Measurements from ENCODE around the gene CSK.

Gene CSK

DNA sequence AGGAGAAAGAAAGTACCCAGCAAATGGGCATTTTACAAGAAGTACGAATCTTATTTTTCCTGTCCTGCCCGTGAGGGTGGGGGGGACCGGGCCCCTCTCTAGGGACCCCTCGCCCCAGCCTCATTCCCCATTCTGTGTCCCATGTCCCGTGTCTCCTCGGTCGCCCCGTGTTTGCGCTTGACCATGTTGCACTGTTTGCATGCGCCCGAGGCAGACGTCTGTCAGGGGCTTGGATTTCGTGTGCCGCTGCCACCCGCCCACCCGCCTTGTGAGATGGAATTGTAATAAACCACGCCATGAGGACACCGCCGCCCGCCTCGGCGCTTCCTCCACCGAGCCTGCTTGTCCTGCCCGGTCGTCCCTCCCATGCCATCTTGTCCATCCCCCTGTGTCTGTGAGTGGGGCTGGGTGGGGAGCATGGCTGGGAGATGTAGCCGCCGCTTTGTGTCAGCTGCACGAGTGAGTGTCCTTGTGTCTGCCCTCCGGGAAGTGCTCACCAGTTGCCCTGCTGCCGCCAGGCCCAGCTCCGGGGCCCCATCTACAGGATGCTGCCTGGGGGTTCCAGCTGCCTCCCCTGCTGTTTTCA is 21.1 kb downstream of the CSK start:
- no peak for DNase-seq

DNA sequence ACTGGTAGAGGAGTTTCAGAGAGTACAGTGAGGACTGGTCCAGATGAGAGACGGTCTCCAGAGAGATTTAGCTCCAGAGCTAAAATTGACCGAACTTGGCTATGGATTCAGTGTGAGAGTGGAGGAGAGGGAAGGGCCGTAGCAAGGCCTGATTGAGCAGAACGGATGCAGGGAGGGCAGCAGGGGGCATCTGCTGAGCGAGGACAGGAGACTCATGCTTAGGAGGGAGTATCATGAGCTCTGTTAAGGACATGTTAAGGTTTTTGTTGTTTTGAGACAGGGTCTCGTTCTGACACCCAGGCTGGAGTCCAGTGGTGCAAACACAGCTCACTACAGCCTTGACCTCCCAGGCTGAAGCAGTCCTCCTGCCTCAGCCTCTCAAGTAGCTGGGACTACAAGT is 23.1 kb downstream of the CSK start:
- DNase-seq, result no peak

DNA sequence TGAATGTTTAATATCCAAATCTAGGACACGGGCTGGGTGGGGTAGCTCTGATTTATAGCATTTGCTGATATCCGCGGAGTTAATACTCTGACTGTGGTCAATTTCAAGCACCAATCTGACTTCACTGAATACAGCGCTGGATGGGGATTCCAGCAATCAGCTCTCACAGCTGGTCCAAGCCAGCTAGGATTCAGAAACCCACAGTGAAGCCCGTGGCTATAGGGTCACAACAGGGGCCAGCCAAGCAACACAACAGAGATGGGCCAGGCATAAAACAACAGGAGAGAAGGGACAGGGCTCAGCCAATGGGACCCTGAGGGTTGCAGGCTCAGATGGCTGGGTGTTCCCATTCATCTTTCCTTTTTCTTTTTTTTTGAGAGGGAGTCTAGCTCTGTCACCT is 25.4 kb downstream of the CSK start:
- no peak for DNase-seq

DNA sequence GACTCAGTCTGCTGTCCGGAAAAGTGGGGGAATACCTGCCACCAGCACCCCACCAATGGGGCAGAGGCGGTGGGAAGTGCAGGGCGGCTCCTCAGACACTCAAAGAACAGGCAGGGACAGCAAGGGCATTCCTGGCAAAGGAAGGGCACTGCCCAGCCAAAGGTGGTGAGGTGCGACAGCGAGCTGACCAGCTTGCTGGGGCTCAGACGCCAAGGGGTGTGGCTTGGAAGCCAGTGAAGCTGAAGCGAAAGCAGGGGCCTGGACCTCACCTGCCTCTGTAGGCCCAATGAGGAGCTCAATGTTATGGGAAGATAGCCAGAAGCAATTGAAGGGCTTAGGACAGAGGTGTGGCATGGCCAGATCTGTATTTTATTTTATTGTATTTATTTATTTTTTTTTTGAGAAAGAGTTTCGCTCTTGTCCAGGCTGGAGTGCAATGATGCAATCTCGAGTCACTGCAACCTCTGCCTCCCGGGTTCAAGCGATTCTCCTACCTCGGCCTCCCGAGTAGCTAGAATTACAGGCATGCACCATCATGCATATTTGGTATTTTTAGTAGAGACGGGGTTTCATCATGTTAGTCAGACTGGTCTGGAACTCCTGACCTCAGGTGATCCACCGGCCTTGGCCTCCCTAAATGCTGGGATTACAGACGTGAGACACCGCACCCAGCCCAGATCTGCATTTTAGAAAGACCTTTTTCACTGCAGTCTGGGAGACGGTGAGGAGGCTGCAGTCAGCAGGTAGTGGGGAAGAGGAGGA is 26.4 kb downstream of the CSK start:
- no peak for DNase-seq

DNA sequence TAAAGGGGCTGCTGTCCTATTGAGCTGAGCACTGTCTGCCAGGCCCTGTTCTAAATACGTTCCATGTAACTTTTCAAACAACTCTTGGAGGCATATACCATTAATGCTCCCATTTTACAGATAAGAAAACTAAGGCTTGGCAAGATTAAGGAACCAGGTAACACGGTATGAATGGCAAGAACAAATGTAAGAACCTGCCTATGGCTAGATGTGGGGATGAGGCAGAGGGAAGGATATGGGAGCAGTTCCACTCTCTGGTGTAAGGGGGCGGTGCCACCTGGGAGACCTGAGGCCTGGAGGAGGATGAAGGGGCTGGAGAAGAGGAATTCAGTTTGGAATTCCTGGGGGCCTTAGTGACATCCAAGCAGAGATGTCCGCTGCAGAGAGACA is 27.0 kb downstream of the CSK start:
- no peak for DNase-seq

DNA sequence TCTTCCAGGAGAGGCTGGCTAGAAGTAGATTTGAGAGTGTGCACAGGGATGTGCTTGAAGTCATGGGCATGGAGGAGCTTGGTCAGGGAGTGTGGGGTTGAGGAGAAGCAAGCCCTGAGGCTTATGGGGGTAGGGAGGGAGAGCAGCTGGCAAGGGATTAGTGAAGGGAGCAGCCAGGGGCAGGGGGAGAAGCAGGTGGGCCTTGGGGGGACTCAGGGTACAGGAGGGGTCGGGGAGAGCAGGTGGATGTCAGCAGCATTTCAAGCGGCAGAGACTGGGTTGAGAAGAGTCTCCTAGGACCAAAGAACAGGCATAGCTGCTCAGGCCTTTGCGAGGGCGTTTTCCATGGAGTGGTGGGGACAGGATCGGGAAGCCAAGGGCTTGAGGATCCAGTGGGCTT is 27.4 kb downstream of the CSK start:
- DNase-seq, result no peak

DNA sequence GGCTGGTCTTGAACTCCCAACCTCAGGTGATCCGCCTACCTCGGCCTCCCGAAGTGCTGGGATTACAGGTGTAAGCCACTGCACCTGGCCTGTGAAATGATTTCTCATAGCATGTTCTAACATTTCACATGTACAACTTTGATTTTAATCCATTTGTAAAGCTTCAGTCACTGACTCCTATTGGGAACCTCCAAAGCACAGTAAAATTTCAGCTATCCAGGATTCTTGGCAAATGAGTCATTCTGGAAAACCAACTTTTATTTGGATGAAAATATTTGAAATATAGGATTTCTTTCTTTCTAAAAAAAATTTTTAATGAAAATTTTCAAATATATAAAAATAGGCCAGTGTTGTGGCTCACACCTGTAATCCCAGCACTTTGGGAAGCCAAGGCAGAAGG is 28.1 kb downstream of the CSK start:
- DNase-seq, result no peak

DNA sequence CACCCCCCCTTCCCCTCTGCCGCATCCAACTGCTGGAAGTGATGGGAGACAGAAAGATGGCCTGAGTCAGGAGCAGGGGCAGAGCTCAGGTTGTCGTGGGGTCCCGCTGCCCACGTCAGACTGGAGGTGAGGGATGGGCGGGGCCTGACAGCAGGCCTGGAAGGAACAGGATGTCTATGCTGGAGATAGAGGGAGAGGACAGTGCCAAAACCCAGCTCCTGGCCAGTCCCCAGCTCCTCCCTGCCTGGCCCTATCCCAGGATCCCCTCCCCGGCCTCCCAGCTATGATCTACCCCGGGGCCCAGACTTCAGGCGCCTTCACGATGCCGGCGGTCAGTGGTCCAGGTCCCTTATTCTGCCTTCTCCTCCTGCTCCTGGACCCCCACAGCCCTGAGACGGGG is 30.7 kb downstream of the CSK start, which contains the start of gene LMAN1L:
Gene LMAN1L (plus strand): TSS at position 303 of the 400 bp plus-strand sequence. CDS start 20 bp downstream, at position 323.
- DNase-seq, result no peak

DNA sequence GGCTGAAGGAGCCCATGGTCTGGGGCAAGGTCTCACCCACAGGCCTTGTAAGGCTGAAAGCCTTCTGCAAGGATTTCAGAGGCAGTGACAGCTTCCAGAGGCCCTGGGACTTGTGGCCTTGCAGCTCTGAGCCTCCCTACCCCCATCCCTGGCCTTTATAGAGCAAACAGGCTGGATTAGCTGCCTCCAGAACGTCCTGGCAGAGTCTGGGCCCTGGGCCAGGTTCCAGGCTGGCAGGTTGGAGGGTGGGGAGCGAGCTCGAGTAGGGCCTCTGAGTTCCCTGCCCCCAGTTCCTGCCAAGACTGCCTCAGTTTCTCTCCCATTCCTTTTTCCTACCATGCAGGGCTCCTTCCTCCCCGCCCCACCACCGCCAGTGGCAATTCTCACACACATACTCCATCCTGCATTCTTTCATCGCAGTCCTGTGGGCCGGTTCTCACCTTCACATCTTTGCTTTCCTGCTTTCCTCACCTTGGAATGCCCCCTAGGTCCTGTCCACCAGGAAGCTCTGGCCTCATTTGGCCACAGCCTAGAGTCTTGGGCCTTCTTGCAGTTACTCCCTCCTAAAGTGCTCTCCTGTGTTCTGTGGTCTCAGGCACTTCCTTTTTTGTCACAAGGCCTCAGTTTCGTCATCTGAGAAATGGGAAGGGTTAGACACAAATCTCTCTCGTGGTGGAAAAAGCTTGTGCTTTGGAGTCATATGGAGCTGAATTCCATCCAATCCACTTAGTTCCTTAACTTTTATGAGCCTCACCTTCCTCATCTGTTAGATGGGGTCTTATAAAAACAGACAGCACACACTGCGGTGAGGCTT is 33.4 kb downstream of the CSK start:
- DNase-seq, result no peak

DNA sequence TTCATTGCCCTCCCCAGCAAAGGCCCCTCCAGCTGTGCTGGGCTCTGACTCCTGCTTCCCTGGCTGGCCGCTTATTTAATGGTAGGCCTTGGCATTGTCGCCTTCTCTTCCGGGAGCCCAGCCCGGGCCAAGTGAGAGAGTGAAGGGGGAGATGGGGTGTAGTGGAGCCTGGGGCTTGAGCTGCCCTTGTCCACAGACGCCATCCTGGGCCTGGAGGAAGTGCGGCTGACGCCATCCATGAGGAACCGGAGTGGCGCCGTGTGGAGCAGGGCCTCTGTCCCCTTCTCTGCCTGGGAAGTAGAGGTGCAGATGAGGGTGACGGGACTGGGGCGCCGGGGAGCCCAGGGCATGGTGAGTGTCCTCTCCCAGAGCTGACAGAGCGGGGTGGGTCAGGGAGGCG is 34.1 kb downstream of the CSK start:
- DNase-seq, result no peak

DNA sequence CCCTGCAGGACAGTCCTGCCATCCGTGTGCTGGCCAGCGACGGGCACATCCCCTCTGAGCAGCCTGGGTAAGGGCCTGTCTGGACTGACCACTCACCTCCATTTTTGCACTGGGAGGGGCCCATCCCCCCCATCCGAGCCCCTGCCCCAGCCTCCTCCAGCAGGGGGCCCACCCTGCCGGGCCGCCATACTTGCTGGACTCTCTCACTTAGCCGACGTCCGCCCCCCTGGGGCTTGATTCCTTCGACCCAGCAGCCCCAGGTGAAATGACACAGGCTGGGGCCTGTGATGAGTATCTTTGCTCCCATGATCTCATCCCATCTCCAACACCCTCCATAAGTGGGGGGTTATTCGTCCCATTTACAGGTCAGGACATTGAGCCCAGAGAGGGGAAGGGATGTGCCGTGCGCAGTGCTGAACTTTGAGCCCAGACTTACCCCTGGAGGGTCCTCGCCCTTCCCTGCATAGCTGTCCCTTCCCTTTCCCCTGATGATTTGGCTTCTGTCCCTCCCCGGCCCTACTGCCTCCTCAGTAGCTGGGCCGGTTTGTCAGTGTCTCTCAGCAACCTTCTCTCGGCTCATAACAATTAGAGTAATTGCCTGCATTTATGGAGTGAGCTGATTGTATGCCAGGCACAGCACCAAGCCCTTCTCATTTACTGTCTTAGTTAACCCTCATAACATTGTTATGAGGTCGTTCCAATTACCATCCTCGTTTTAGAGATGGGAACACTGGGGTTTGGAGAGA is 34.9 kb downstream of the CSK start:
- no peak for DNase-seq

DNA sequence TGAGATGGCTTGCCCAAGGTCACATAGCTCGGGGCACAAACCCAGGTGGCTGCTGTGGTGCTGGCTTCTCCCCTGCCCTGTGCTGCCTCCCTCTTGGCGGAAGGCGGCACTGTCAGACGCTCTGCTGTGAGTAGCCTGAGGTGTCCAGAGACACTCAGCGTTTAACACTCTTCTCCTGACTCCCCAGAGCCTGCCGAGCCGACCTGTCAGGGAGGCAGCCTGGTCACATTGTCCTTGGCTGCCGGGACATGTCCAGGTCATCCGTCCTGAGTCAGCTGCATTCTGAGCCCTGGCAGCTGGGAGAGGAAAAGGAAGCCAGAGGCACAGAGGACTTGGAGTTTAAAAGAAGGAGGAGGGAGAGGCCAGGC is 35.5 kb downstream of the CSK start:
- no peak for DNase-seq

DNA sequence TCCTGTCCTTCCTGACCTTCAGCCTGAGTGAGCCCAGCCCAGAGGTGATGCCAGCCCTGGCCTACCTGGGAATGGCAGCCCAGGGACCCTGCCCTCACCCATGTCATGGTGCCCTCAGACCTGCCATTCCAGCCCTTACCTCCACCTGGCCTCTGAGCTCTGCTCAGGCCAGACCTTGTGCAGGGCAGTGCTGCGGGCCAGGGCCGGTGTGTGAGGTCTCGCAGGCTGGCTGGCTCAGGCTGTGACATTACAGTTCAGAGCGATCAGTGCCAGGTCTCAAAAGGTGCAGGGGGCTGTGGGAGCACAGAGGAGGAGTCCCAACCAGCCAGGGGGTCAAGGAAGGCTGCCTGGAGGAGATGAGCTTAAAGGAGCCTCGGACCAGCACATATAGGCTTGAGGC is 38.2 kb downstream of the CSK start:
- DNase-seq, result no peak

DNA sequence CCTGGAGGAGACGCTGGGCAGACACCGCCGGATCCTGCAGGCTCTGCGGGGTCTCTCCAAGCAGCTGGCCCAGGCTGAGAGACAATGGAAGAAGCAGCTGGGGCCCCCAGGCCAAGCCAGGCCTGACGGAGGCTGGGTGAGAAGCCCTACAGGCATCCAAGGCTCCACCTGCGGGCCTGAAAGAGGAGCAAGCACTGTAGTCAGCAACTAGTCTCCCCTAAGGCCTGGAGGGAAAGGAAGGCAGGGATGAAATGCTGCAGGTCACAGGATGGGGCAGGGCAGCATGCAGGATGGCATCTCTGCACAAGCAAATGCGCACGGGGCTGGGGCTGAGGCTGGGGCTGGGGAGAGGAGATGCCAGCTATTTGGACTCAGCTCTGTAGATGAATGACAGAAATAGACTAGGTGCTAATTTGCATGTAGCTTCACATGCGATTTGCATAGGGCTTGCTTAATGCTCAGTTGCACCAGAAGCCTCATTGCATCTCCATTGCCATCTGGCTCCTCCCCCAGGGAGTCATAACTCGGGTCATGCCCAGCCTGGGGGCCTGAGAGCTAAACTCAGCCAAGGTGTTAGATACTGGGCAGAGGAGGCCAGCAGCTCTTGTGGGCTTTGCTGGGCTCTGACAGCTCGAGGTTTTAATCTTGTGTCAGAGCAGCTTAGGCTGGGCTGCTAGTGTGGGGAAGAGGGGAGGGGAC is 39.4 kb downstream of the CSK start:
- DNase-seq, result no peak

DNA sequence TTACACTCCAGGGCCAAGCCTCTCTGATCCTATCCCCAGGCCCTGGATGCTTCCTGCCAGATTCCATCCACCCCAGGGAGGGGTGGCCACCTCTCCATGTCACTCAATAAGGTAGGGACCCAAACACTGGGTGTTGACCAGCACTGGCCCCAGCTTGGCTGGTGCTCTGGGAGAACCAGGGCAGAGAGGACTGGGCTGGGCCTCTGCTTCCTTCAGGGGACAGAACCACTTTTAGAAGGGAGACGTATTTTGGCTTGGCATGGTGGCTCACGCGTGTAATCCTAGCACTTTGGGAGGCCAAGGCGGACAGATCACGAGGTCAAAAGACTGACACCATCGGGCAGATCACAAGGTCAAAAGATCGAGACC is 39.9 kb downstream of the CSK start:
- no peak for DNase-seq

DNA sequence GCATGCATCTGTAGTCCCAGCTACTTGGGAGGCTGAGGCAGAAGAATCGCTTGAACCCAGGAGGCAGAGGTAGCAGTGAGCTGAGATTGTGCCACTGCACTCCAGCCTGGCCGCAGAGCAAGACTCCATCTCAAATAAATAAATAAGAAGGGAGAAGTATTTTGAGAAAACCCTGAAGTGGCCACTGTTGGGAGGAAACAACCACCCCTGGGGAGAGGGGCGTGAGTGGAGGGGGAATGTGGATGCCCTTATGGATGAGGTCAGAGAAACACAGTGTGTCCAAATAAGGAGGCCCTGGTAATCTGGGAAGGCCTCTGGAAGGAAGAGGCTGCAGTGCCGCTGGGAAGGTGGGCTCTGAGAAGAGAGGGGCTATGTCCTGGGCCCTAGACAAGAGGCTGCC is 40.4 kb downstream of the CSK start:
- DNase-seq, result no peak

DNA sequence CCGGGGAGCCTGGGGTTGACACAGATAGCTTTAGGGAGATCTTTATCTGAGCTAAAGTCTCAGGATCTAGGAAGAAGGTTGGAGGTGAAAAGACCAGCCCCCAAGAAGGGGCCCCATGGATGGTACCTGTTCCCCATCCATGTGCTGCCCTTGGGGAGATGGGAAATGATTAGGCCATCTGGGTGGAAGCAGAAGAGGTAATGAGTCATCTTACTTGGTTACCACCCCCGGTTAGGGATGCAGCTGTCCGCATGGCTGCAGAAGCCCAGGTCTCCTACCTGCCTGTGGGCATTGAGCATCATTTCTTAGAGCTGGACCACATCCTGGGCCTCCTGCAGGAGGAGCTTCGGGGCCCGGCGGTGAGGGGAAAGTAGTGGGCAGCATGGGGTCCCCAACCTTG is 41.4 kb downstream of the CSK start:
- no peak for DNase-seq

DNA sequence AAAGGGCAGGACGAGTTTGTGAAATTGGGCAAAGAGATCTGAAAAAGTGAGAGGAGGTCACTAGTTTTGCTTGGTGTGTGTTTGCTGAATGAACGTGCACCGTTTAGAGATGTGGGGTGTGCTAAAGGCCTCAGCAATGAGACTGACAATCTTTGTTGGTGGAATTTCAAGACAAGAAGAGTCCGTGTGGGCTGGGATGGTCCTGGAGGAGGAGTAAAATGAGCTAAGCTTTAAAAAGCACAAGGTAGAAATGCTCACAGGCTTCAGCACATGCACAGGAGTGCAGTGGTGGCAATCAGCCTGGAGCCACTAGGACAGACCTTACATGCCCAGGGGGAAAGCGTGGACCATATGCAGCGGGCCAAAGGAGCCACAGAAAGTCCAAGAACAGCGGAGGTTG is 43.1 kb downstream of the CSK start:
- DNase-seq, result no peak

DNA sequence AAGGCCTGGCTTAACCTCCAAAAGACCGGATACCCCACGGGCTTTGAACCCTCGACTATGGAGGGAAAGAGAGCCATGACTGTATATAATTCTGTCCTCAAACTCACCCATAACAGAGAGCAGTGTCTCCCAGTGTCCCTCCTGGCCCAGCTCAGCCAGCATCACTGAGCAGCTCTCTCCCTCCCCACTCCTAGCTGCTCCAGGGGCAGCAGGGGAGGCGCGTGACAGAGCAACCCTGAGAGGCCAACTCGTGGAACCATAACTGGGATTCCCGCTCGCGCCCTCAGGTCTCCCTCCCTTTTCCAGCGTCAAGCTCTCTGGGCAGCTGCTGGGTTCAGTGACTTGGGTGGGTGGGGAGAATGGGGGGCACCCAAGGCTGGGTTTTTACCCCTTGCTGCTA is 44.0 kb downstream of the CSK start:
- DNase-seq, result no peak

DNA sequence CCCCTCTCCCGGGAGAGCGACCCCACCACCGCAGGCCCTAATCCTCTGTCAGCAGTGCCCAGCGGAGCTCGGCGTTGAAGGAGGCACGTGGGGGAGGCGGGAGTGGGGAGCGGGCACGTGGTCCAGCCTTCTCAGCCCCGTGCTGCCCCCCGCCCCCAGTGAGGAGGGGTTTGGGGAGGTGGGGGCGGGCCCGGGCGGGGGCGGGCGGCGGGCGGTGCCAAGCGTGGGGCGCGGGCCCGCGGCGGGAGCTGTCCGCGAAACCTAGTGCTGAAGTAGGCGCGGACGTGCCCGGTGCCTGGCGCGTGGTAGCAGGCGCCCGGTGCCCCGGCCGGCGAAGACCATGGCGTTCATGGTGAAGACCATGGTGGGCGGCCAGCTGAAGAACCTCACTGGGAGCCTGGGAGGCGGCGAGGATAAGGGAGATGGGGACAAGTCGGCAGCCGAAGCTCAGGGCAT is 44.5 kb downstream of the CSK start, which contains the start of gene CPLX3:
Gene CPLX3 (plus strand): TSS at position 264 of the 456 bp plus-strand sequence. CDS start 77 bp downstream, at position 341.
- DNase-seq, result no peak

DNA sequence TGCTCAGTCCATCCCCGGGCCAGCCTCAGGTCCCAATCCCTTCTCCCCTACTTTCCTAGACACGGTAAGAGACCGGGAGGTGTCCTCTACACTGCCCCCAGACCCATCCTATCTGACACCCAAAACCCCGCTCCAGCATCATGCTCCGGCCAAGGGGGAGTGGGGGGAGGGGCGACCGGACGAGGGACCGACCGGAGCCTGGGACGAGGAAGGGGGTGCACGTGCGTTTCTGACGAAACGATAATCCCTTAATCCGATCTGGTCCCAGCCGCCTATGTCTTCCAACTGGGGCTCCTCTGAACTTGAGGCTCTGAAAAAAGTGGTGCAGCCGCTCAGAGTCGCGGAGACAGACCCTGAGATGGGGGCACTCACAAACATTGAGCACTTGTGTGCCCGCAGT is 45.0 kb downstream of the CSK start:
- no peak for DNase-seq

DNA sequence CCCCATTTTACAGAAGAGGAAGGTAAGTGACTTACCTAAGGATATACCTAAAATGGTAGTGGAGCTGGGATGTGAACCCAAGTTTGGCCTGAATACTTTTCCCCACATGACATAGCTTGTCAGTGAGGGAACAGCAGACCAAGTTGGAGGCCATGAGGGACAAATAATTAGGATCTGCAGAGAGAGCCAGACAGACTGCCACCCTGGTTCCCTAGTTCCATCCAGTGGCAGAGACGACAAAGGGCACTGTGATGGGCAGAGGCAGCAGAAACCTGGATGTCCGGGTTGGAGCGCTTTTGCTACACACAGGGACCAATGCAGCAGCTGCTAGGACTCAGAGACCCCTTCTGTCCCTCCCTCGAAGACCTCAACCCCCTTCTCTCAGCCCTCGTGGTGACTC is 45.7 kb downstream of the CSK start:
- no peak for DNase-seq

DNA sequence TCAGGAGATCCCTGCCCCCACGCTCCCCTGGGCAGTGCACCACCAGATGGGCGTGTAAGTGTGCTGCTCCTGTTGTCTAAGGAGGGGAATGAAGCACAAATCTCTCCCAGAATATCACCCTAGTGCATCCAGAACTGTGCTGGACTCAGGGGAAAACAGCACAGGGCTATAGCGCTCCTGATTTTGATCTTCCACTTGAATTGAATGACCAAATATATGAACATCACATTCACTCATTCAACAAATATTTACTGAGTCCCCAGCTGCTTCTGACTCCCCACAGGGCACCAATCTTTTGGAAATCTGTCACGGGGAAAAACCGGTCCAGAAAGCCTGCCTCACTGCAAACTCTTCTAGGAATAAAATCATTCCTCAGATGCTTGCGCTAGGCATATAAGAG is 47.0 kb downstream of the CSK start:
- no peak for DNase-seq
